Bronchus fibroblast of lung (primary cell): ENCODE measurements around the gene TAS2R4. TPM values are rescaled to one million over a fixed set of nuclear protein-coding genes. Genes with fewer than 3 reads are reported as not detected.

ENCODE experiments used
- total RNA-seq: library from RNA; depleted of rRNA; stranded (reverse); fragments of >200 nt; gene quantifications from 2 replicates; pipeline ENCODE4 v1.2.3, GENCODE V29; 2015

The TAS2R4 gene, protein sequence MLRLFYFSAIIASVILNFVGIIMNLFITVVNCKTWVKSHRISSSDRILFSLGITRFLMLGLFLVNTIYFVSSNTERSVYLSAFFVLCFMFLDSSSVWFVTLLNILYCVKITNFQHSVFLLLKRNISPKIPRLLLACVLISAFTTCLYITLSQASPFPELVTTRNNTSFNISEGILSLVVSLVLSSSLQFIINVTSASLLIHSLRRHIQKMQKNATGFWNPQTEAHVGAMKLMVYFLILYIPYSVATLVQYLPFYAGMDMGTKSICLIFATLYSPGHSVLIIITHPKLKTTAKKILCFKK
- under 0.01 TPM in 1 of 2 replicates, not detected in the other for total RNA-seq

DNA sequence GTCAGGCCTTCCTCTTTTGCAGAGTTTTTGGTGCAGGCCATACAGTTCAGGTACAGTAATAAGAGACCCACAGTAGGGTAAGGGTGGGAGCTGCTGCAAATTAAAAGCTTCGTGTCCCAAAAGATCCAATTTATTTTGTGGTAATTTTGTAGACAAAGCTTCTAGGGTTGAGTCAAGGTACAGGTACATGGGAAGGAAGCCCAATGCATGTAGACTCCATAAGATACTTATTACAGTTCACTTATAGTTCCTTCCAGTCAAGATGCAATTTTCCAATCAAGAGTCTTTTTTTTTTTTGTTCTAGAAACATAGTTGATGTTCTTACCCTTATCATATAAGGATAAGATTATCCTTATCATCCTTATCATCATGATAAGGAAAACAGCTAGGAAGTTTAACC is at the start of gene TAS2R4:
TAS2R4 (plus strand) TSS at position 301 of the 400 bp plus-strand sequence. CDS start 1,815 bp downstream, outside the sequence.

DNA sequence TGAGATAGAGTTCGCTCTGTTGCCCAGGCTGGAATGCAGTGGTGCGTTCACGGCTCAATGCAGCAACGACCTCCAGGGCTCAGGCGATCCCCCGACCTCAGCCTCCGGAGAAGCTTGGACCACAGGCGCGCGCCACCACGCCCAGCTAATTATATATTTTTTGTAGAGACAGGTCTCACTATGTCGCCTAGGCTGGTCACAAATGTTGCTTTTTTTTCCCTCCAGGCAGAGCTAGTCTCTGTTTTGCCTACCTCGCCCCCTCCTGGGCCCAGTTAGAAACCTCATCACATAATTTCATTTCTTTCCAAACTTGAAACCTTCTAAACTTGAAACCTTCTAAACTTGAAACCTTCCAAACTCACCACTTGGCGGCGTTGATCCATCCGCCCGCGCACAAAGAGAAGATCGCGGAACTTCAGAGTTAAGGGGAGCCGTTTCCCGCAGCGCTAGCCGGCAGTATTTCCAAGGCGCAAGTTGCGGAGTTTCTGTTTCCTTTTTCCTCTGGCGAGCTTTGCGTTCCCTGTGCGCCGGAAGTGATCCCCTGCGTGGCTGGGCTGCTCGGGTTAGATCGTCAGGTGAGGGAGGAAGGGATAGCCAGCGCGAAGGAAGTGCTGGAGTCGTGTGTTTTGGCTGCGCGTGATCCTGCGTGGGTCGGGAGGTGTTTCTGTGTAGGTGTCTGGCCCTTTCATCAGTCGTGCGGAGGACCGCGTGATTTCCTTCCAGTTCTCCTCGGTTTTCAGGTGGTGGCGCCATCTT is 38.5 kb upstream of the TAS2R4 start, which contains the start of gene SSBP1:
SSBP1 (plus strand) TSS at position 523 of the 756 bp plus-strand sequence. CDS start 809 bp downstream, outside the sequence.

GRCh38 chr7:141763797-141764196 is 12.7 kb upstream of the TAS2R4 start, which contains the start of gene TAS2R3:
TAS2R3 (plus strand) TSS chr7:141764097; CDS start chr7:141764159, 62 bp downstream.

GRCh38 chr7:141789917-141790316 is 13.4 kb downstream of the TAS2R4 start, which contains the start of gene TAS2R5:
TAS2R5 (plus strand) TSS chr7:141790217; CDS start chr7:141790362, 145 bp downstream.

Other genes starting within 250 kb of the TAS2R4 start
- gene AGK, start 225.3 kb upstream of the TAS2R4 start, total RNA-seq = 28.1 and 28.7 TPM in 2 replicates
- gene DENND11, start 74.5 kb upstream of the TAS2R4 start, total RNA-seq = 1.7 and 1.9 TPM in 2 replicates
- not detected in 2 replicates for gene WEE2, start 68.3 kb upstream of the TAS2R4 start, total RNA-seq
- 226 and 265 TPM in 2 replicates for gene SSBP1, start 38.3 kb upstream of the TAS2R4 start, total RNA-seq
- not detected in 2 replicates for gene TAS2R3, start 12.6 kb upstream of the TAS2R4 start, total RNA-seq
- gene TAS2R5, start 13.5 kb downstream of the TAS2R4 start, total RNA-seq = not detected in 2 replicates
- not detected in 2 replicates for gene PRSS37, start 64.8 kb downstream of the TAS2R4 start, total RNA-seq
- not detected in 2 replicates for gene OR9A4, start 139.7 kb downstream of the TAS2R4 start, total RNA-seq
- gene CLEC5A, start 170.3 kb downstream of the TAS2R4 start, total RNA-seq = not detected in 2 replicates
- gene TAS2R38, start 197.1 kb downstream of the TAS2R4 start, total RNA-seq = not detected in 2 replicates
- not detected in 2 replicates for gene MGAM, start 219.2 kb downstream of the TAS2R4 start, total RNA-seq